Testis (tissue), 3 donors: ENCODE results near the gene NKX2-2. TPM values are rescaled to one million over a fixed set of nuclear protein-coding genes. Genes with fewer than 3 reads are reported as not detected.

ENCODE experiments used
- DNase-seq: peaks from one replicate; pipeline ENCODE4 v3.0.0-alpha.2; 2019
- H3K27ac ChIP-seq, 2 donors: fragments of 200-600 bp; sonication (generic); one replicate each; pipeline ENCODE4 v1.5.1; 2019
- H3K27me3 ChIP-seq: fragments of 200-600 bp; sonication (generic); one replicate; pipeline ENCODE4 v1.5.1; 2019
- H3K36me3 ChIP-seq: fragments of 200-600 bp; sonication (generic); one replicate; pipeline ENCODE4 v1.5.1; 2017; ENCODE audit warnings: low read depth; ENCODE audit errors: missing control alignments
- H3K4me1 ChIP-seq: fragments of 200-600 bp; sonication (generic); one replicate; pipeline ENCODE4 v1.5.1; 2019
- H3K4me3 ChIP-seq, 2 donors: fragments of 200-600 bp; sonication (generic); one replicate each; pipeline ENCODE4 v1.5.1; 2017 to 2019
- H3K9me3 ChIP-seq: fragments of 200-600 bp; sonication (generic); one replicate; pipeline ENCODE4 v1.5.1; 2017
- CTCF ChIP-seq, 3 experiments: fragments of 450-650 bp in 2 of 3; fragments of 200-600 bp in 1 of 3; sonication (generic) in 1 of 3; IDR thresholded peaks; one replicate each; pipeline ENCODE4 v1.5.1; 2016 to 2019; ENCODE audit warnings: antibody characterized with exemption in 3 of 3, mild to moderate bottlenecking in 2 of 3, moderate library complexity in 1 of 3
- POLR2A ChIP-seq: fragments of 450-650 bp; IDR thresholded peaks from one replicate; pipeline ENCODE4 v1.6.1; 2017; ENCODE audit warnings: antibody characterized with exemption, mild to moderate bottlenecking, moderate library complexity
- WGBS, 2 donors: methylation state at CpG; one replicate each; pipeline ENCODE4 v1.1.5; 2018; 5-methylcytosine and 5-hydroxymethylcytosine counted together
- intact Hi-C: fragments of 100-400 bp; cut with DNase I; formaldehyde crosslinking; loops from one replicate; pipeline ENCODE4 v1.15.1; 2023; ENCODE audit warnings: low total_unique reads
- polyA plus RNA-seq: library from polyadenylated mRNA; stranded (reverse); fragments of 350-450 nt; fragmentation: Illumina TruSeq; extraction: RNeasy Lipid Tissue Mini Kit (QIAGEN cat#74804); gene quantifications from one replicate; pipeline ENCODE4 v1.2.3, GENCODE V29; 2014; ENCODE audit warnings: low read depth, low replicate concordance; ENCODE audit not compliant: insufficient read depth
- total RNA-seq, 2 donors: library from RNA; depleted of rRNA; stranded (reverse); fragments of >200 nt; gene quantifications; one replicate each; pipeline ENCODE4 v1.2.3, GENCODE V29; 2016

The NKX2-2 gene
- total and polyA plus RNA-seq, 3 donors from 2014 or later: 0.16 TPM; not detected in 2

- DNase-seq: peak; percentile 87
- Histone ChIP-seq H3K4me1 (peaks cover 17% of the 10 kb centered on the region), H3K36me3 (no peaks in the 10 kb centered on the region), H3K4me3 (peak overlapping the region; percentile 36 to 56), H3K9me3 (no peaks in the 10 kb centered on the region), H3K27me3 (no peaks in the 10 kb centered on the region), H3K27ac (no peak overlapping the region)
- WGBS, 2 donors: 0 to 1% methylated on average over 13 to 36 of the region's 36 CpGs
- intact Hi-C loops: loop anchor here (10.0 kb wide), 1 partner anchor 640 kb away; no protein-coding TSS in a partner anchor
- TF ChIP-seq POLR2A: no peak
- TF ChIP-seq CTCF (IDR thresholded peaks at IDR 0.05): peak; percentile 83 to 96 (median 96)
Observed at GRCh38 chr20:21505161-21505809, 8.6 kb downstream of the NKX2-2 start.

DNA sequence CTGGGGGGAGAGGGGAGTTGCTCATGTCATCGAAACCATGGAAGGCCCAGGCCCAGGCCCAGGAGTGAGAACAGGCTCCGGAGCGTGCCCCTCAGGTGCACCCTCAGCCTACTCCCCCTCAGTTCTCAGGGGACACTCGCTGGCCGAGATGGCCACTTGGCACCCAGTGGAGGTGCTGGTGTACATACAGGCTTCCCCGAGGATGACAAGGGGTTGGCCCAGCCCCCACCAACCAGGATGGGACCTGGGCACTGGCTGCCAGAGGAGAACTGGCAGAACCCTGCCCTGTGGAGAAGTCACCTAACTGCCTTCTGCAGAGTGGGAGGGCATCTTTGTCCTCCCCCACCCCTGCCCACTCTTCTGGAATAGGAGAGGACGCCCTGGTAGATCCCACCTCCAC lies 9.5 kb downstream of the NKX2-2 start:
- Histone ChIP-seq H3K9me3 (no peaks in the 10 kb centered on the region), H3K4me1 (peaks cover 8% of the 10 kb centered on the region), H3K27me3 (no peaks in the 10 kb centered on the region), H3K27ac (no peak overlapping the region), H3K4me3 (no peak overlapping the region), H3K36me3 (no peaks in the 10 kb centered on the region)
- TF ChIP-seq CTCF (IDR thresholded peaks at IDR 0.05): no peak
- TF ChIP-seq POLR2A: no peak
- intact Hi-C loops: loop anchor here (10.0 kb wide), 1 partner anchor 640 kb away; no protein-coding TSS in a partner anchor
- 57 to 66% methylated on average over 4 to 7 of the region's 7 CpGs for WGBS, 2 donors
- DNase-seq: no peak

- H3K4me1 ChIP-seq: peaks cover 8% of the 10 kb centered on the region
- TF ChIP-seq POLR2A (no peak), CTCF (IDR thresholded peaks at IDR 0.05) (no peak)
- 60% methylated on average over 1 to 4 of the region's 4 CpGs for WGBS, 2 donors
- no peaks in the 10 kb centered on the region for H3K27me3 ChIP-seq
- no peak overlapping the region for H3K4me3 ChIP-seq
- no peaks in the 10 kb centered on the region for H3K36me3 ChIP-seq
- intact Hi-C loops: loop anchor here (10.0 kb wide), 1 partner anchor 639 kb away; no protein-coding TSS in a partner anchor
- H3K9me3 ChIP-seq: no peaks in the 10 kb centered on the region
- no peak overlapping the region for H3K27ac ChIP-seq
- DNase-seq: no peak
Observed at GRCh38 chr20:21503345-21503744, 10.5 kb downstream of the NKX2-2 start.

GRCh38 chr20:21501184-21501583 lies 12.7 kb downstream of the NKX2-2 start:
- no peak for TF ChIP-seq POLR2A
- no peak for TF ChIP-seq CTCF (IDR thresholded peaks at IDR 0.05)
- intact Hi-C loops: loop anchor here (10.0 kb wide), 1 partner anchor 636 kb away; no protein-coding TSS in a partner anchor
- Histone ChIP-seq H3K27ac (no peak overlapping the region), H3K36me3 (no peaks in the 10 kb centered on the region), H3K4me1 (peaks cover 8% of the 10 kb centered on the region), H3K4me3 (no peak overlapping the region), H3K27me3 (no peaks in the 10 kb centered on the region), H3K9me3 (no peaks in the 10 kb centered on the region)
- no peak for DNase-seq
- WGBS, 2 donors: 89 to 90% methylated on average over 11 of the region's 11 CpGs

DNA sequence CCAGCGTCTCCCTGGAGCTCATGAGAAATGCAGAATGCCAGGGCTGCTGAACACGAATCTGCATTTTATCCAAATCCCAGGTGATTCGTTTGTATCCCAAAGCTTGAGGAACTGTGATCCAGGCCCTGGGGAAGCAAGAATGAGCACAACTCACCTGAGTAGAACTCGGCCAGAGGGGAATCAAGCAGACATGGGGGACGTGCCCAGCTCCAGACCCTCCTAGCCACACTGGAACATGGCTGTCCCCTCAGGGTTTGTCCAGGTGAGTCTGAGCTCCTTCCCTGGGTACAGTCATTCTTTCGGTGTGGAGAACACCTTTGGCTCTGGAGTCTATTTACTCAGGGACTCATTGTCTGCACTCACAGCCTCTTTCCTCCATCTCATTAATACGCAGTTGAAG lies 13.3 kb downstream of the NKX2-2 start:
- intact Hi-C loops: loop anchor here (10.0 kb wide), 1 partner anchor 636 kb away; no protein-coding TSS in a partner anchor
- H3K27me3 ChIP-seq: no peaks in the 10 kb centered on the region
- no peak overlapping the region for H3K27ac ChIP-seq
- H3K4me3 ChIP-seq: no peak overlapping the region
- H3K9me3 ChIP-seq: no peaks in the 10 kb centered on the region
- no peak for DNase-seq
- H3K36me3 ChIP-seq: no peaks in the 10 kb centered on the region
- 86 to 90% methylated on average over 6 to 7 of the region's 7 CpGs for WGBS, 2 donors
- peaks cover 5% of the 10 kb centered on the region for H3K4me1 ChIP-seq
- TF ChIP-seq POLR2A (no peak), CTCF (IDR thresholded peaks at IDR 0.05) (no peak)
